Measurements from ENCODE around the gene SLC7A1. TPM values are rescaled to one million over a fixed set of nuclear protein-coding genes. Genes with fewer than 3 reads are reported as not detected.

SLC7A1 gene
- total and polyA plus RNA-seq, 2 experiments from 2014 or later, result 23.0 to 74.7 TPM

GRCh38 chr13:29624997-29625396, 29.5 kb upstream of the SLC7A1 start:
- peaks cover 2% of the 10 kb centered on the region; the same call in 1 of the 3 replicates for H3K36me3 Mint-ChIP-seq (ENCODE audit: low read depth)
- H4K20me1 ChIP-seq (replicated peaks; ENCODE audit: insufficient read depth), result no peaks in the 10 kb centered on the region
- H3K79me2 ChIP-seq (replicated peaks; ENCODE audit: insufficient read depth), result no peaks in the 10 kb centered on the region

More at GRCh38 chr13:29624997-29625396, 29.5 kb upstream of the SLC7A1 start:
- H3K4me3 Mint-ChIP-seq, result no peak overlapping the region
- no peaks in the 10 kb centered on the region for H3K4me1 Mint-ChIP-seq
- Histone ChIP-seq H3K4me2 (no peak overlapping the region), H3K27me3 (ENCODE audit: insufficient read depth) (no peaks in the 10 kb centered on the region), H3K4me3 (no peak overlapping the region), H3K36me3 (ENCODE audit: insufficient read depth) (no peaks in the 10 kb centered on the region), H3K9me2 (ENCODE audit: insufficient read depth) (no peaks in the 10 kb centered on the region), H3F3A (replicated peaks; ENCODE audit: low read depth) (no peaks in the 10 kb centered on the region), H3K27ac (ENCODE audit: low read depth) (no peak overlapping the region), H2AFZ (no peak overlapping the region), H3K4me1 (ENCODE audit: insufficient read depth) (no peaks in the 10 kb centered on the region)
- no peak overlapping the region for H3K27ac Mint-ChIP-seq
- no peak for TF ChIP-seq REST (IDR thresholded peaks at IDR 0.05; ENCODE audit: unreplicated experiment)
- TF ChIP-seq EZH2 (IDR thresholded peaks at IDR 0.05; ENCODE audit: low read depth, unreplicated experiment), result no peak
- TF ChIP-seq NANOG (IDR thresholded peaks at IDR 0.05; ENCODE audit: borderline replicate concordance), result no peak
- no peak for TF ChIP-seq CTCF (conservative IDR thresholded peaks at IDR 0.05; ENCODE audit: low read depth in 2 of 2)
- no peaks in the 10 kb centered on the region for H3K27me3 Mint-ChIP-seq (ENCODE audit: insufficient read depth, low read depth, poor library complexity)
- no peak for ATAC-seq
- DNase-seq (ENCODE audit: low spot score), result no peak
- H3K9me3 Mint-ChIP-seq, result peaks cover 6% of the 10 kb centered on the region; the same call in 1 of the 3 replicates
